MCF 10A (cell line): Measurements from ENCODE around the gene TMOD1. TPM values are rescaled to one million over a fixed set of nuclear protein-coding genes. Genes with fewer than 3 reads are reported as not detected.

Experiments used
- BruUV-seq: library from RNA; stranded (reverse); fragments of 400-500 nt; replicated peaks from 2 replicates; lab custom pipeline; 2021; lab: Mats Ljungman, UMichigan
- CTCF ChIA-PET: fragments of 300-600 bp; sonication (Branson Sonifier 250); formaldehyde crosslinking; extraction: SDS; loops from one replicate; lab custom pipeline; 2021; ENCODE audit warnings: antibody characterized with exemption, inconsistent platforms; lab: Yijun Ruan, JAX
- POLR2A ChIA-PET: fragments of 300-600, 350-650 bp; sonication (Branson Sonifier 250); formaldehyde crosslinking; extraction: SDS; loops from one replicate; lab custom pipeline; 2020; ENCODE audit warnings: antibody characterized with exemption, inconsistent platforms; lab: Yijun Ruan, JAX
- DNase-seq: peaks from one replicate; pipeline ENCODE4 v3.0.0-alpha.2; 2018; ENCODE audit not compliant: unreplicated experiment
- H3K27ac Mint-ChIP-seq: one replicate; pipeline ENCODE4 v1.8.0; 2022; ENCODE audit warnings: mild to moderate bottlenecking, low read depth, mixed read lengths; ENCODE audit not compliant: unreplicated experiment
- H3K27me3 Mint-ChIP-seq: one replicate; pipeline ENCODE4 v1.8.0; 2022; ENCODE audit warnings: mixed read lengths; ENCODE audit not compliant: insufficient read depth, unreplicated experiment
- H3K36me3 Mint-ChIP-seq: one replicate; pipeline ENCODE4 v1.8.0; 2022; ENCODE audit warnings: mild to moderate bottlenecking, moderate library complexity, mixed read lengths; ENCODE audit not compliant: insufficient read depth, unreplicated experiment
- H3K4me1 Mint-ChIP-seq: one replicate; pipeline ENCODE4 v1.8.0; 2022; ENCODE audit warnings: mixed read lengths; ENCODE audit not compliant: insufficient read depth, unreplicated experiment
- H3K4me3 Mint-ChIP-seq: one replicate; pipeline ENCODE4 v1.8.0; 2022; ENCODE audit warnings: mild to moderate bottlenecking, moderate library complexity, mixed read lengths; ENCODE audit not compliant: unreplicated experiment
- H3K9me3 Mint-ChIP-seq: one replicate; pipeline ENCODE4 v1.8.0; 2022; ENCODE audit warnings: mixed read lengths; ENCODE audit not compliant: unreplicated experiment
- intact Hi-C: fragments of 100-400 bp; cut with micrococcal nuclease; formaldehyde crosslinking; loops from 2 replicates; pipeline ENCODE4 v1.14.1; 2022
- total RNA-seq: library from RNA; stranded (reverse); gene quantifications from 2 replicates; pipeline ENCODE4 v1.2.3, GENCODE V29; 2022
- TF ChIP-seq, protein P1 (sequence below): fragments of 200-600 bp; IDR thresholded peaks from one replicate; pipeline ENCODE4 v1.8.0; 2022; ENCODE audit warnings: antibody characterized with exemption, mild to moderate bottlenecking; ENCODE audit not compliant: unreplicated experiment

The TMOD1 gene
- total RNA-seq, 1 experiment from 2014 or later, result 0.26 TPM

DNA sequence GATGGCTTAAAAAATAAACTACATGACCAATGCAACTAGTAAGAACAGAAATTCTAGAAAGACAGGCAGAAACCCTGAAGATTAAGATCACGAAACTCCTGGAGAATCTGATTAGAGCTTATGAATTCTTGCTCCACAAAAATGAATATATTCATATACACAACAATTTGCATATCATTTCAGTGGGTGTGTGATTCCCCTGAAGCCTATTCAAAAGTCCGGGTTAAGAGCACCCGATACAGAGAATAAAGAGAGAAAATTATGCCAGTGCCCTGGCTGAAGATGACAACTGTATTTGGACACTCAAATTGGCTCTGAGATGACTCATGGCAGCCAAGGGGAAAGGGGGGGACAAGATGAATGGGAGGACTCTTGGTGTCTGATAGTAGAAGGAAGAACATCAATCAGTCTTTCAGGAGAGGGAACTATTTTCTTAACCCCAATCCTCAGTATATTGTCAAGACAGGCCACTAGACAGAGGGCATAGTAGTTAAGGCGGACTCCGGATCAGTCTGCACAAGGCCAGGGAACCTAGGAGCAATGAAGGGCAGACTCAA lies 6.0 kb downstream of the TMOD1 start:
- Mint-ChIP-seq H3K4me3 (no peak overlapping the region), H3K36me3 (peaks cover 5% of the 10 kb centered on the region), H3K9me3 (no peaks in the 10 kb centered on the region), H3K27ac (no peak overlapping the region), H3K4me1 (peaks cover 17% of the 10 kb centered on the region), H3K27me3 (no peaks in the 10 kb centered on the region)
- intact Hi-C loops, result no loop called here
- TF ChIP-seq, protein P1, sequence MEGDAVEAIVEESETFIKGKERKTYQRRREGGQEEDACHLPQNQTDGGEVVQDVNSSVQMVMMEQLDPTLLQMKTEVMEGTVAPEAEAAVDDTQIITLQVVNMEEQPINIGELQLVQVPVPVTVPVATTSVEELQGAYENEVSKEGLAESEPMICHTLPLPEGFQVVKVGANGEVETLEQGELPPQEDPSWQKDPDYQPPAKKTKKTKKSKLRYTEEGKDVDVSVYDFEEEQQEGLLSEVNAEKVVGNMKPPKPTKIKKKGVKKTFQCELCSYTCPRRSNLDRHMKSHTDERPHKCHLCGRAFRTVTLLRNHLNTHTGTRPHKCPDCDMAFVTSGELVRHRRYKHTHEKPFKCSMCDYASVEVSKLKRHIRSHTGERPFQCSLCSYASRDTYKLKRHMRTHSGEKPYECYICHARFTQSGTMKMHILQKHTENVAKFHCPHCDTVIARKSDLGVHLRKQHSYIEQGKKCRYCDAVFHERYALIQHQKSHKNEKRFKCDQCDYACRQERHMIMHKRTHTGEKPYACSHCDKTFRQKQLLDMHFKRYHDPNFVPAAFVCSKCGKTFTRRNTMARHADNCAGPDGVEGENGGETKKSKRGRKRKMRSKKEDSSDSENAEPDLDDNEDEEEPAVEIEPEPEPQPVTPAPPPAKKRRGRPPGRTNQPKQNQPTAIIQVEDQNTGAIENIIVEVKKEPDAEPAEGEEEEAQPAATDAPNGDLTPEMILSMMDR, result no peak
- POLR2A ChIA-PET, result no interaction called here
- CTCF ChIA-PET, result interaction anchor here (2.6 kb wide), 1 partner anchor 38 kb away, joined by 16 read pairs; no protein-coding TSS in a partner anchor
- no TSS peak for BruUV-seq
- DNase-seq, result no peak

DNA sequence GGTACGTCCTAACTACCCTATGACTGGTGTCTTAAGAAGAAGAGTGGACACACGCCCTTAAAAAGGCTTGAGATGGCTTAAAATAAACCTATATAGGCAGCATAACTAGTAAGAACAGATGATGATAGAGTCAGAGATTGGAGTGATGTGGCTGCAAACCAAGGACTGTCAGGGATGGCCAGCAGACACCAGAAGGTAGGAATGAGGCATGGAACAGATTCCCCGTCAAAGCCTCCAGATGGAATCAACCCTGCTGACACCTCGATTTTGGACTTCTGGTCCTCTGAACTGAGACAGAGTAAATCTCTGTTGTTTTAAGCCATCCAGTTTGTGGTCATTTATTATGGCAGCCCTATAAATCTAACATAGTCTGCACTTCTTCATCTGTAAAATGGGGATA lies 7.4 kb downstream of the TMOD1 start:
- ChIA-PET CTCF (interaction anchor here (1.7 to 3.3 kb wide), 2 partner anchors 40 to 90 kb away, joined by 9 to 14 read pairs; no protein-coding TSS in a partner anchor), POLR2A (interaction anchor here (1.5 kb wide), 1 partner anchor 47 kb away, joined by 3 read pairs; no protein-coding TSS in a partner anchor)
- H3K27ac Mint-ChIP-seq, result no peak overlapping the region
- H3K36me3 Mint-ChIP-seq, result peaks cover 5% of the 10 kb centered on the region
- BruUV-seq, result no TSS peak
- H3K4me1 Mint-ChIP-seq, result peaks cover 17% of the 10 kb centered on the region
- H3K27me3 Mint-ChIP-seq, result no peaks in the 10 kb centered on the region
- TF ChIP-seq, protein P1, result no peak
- intact Hi-C loops, result no loop called here
- H3K4me3 Mint-ChIP-seq, result no peak overlapping the region
- no peaks in the 10 kb centered on the region for H3K9me3 Mint-ChIP-seq
- DNase-seq, result no peak

DNA sequence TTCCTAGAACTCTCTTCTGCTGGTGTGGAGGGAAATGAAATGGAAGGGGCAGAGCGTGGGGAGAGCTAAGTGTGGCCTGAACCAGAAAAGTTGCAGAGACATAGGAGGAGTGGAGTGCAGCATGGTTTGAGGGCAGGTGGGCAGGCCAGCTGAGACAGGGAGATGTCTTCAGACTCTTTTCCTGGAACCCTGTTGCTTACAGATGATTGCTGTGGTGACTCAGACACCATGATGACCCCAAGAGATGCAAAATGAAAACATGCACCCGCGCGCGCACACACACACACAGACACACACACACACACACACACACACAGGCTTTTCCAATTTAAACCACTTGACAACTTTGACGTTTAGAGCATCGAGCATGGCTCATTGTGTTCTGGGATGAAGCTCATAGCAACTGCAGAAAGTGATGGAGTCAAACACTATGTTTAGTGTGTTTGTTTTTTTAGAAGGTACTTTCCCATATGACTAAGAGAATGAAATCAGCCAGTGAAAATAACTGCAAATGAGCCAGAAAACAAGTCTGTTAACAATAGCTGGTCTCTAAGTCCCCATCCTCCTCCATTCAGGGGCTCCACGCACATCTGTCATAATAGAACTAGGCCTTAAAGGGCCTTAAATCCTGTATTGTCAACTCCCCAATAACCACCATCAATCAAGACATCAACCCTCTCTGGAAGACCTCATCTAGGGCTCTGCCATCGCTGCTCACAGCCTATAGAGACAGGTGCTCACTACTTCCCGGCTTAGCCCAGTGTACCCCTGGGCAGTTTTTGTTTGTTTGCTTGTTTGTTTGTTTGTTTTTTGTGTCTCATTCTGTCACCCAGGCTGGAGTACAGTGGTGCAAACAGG lies 9.6 kb downstream of the TMOD1 start:
- no TSS peak for BruUV-seq

More for the DNA sequence above, 9.6 kb downstream of the TMOD1 start:
- Mint-ChIP-seq H3K27me3 (peaks cover 4% of the 10 kb centered on the region), H3K4me3 (no peak overlapping the region), H3K9me3 (no peaks in the 10 kb centered on the region), H3K4me1 (peaks cover 17% of the 10 kb centered on the region), H3K27ac (peak overlapping the region; percentile 63), H3K36me3 (peaks cover 5% of the 10 kb centered on the region)
- peak; percentile 67 for DNase-seq
- TF ChIP-seq, protein P1, result no peak
- intact Hi-C loops, result no loop called here
- ChIA-PET POLR2A (interaction anchor here (0.6 to 1.1 kb wide), 3 partner anchors 11 to 41 kb away, joined by 3 to 4 read pairs (median 4); no protein-coding TSS in a partner anchor), CTCF (interaction anchor here (0.6 to 3.3 kb wide), 4 partner anchors 42 to 104 kb away, joined by 3 to 14 read pairs (median 10); no protein-coding TSS in a partner anchor)
